Prostate gland (tissue), 2 donors: Measurements from ENCODE around the gene TBC1D16.

Experiments used
- CTCF ChIP-seq, 4 experiments: fragments of 200-600 bp in 2 of 4; fragments of 450-650 bp in 2 of 4; sonication (generic) in 2 of 4; IDR thresholded peaks; 1 replicate in 3 of 4; 2 replicates in 1 of 4; pipeline ENCODE4 v1.5.1; 2016 to 2019; ENCODE audit warnings: antibody characterized with exemption in 4 of 4, mild to moderate bottlenecking in 2 of 4, moderate library complexity in 2 of 4
- POLR2A ChIP-seq: fragments of 450-650 bp; IDR thresholded peaks from one replicate; pipeline ENCODE4 v1.6.1; 2016; ENCODE audit warnings: antibody characterized with exemption, mild to moderate bottlenecking

GRCh38 chr17:79977161-79977631 lies 58.5 kb downstream of the TBC1D16 start:
- TF ChIP-seq CTCF (IDR thresholded peaks at IDR 0.05) (no peak), POLR2A (no peak)
